ENCODE measurements around the gene POU2F3. TPM values are rescaled to one million over a fixed set of nuclear protein-coding genes. Genes with fewer than 3 reads are reported as not detected.
A peak's percentile ranks its signal among the peaks of the same experiment; 100 is the strongest.

The POU2F3 gene
- total RNA-seq, 3 donors from 2014 or later (not counting 1 experiment from before 2014, with no cell fraction given), result not detected

- Mint-ChIP-seq H3K4me1 (no peaks in the 10 kb centered on the region), H3K27ac (no peak overlapping the region), H3K27me3 (ENCODE audit: low read depth in 2 of 2) (no peaks in the 10 kb centered on the region), H3K36me3 (no peaks in the 10 kb centered on the region), H3K4me3 (no peak overlapping the region), H3K9me3 (no peaks in the 10 kb centered on the region)
- Histone ChIP-seq H3K36me3 (ENCODE audit: control insufficient read depth, insufficient read depth, low read length) (no peaks in the 10 kb centered on the region), H3K9me3 (ENCODE audit: control insufficient read depth, insufficient read depth, low read length) (no peaks in the 10 kb centered on the region), H3K27ac (ENCODE audit: low read length) (no peak overlapping the region), H3K4me1 (ENCODE audit: control insufficient read depth, insufficient read depth, low read length) (no peaks in the 10 kb centered on the region), H3K4me3 (ENCODE audit: low read length) (no peak overlapping the region), H3K27me3 (ENCODE audit: control insufficient read depth, insufficient read depth, low read length) (no peaks in the 10 kb centered on the region)
- no peak for DNase-seq
- peak in 1 of 3 donors; percentile 15 for ATAC-seq
- intact Hi-C loops (cut with micrococcal nuclease), result no loop called here
- TF ChIP-seq, protein P1, sequence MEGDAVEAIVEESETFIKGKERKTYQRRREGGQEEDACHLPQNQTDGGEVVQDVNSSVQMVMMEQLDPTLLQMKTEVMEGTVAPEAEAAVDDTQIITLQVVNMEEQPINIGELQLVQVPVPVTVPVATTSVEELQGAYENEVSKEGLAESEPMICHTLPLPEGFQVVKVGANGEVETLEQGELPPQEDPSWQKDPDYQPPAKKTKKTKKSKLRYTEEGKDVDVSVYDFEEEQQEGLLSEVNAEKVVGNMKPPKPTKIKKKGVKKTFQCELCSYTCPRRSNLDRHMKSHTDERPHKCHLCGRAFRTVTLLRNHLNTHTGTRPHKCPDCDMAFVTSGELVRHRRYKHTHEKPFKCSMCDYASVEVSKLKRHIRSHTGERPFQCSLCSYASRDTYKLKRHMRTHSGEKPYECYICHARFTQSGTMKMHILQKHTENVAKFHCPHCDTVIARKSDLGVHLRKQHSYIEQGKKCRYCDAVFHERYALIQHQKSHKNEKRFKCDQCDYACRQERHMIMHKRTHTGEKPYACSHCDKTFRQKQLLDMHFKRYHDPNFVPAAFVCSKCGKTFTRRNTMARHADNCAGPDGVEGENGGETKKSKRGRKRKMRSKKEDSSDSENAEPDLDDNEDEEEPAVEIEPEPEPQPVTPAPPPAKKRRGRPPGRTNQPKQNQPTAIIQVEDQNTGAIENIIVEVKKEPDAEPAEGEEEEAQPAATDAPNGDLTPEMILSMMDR (IDR thresholded peaks at IDR 0.05), result no peak
- 90% methylated on average over 10 of the region's 10 CpGs for WGBS (ENCODE audit: insufficient coverage)
These were observed 21.3 kb upstream of the POU2F3 start for GRCh38 chr11:120218695-120219033.

GRCh38 chr11:120219232-120219937 is 20.6 kb upstream of the POU2F3 start:
- no peak overlapping the region for H3K27ac Mint-ChIP-seq
- intact Hi-C loops (cut with micrococcal nuclease), result no loop called here
- H3K9me3 ChIP-seq (ENCODE audit: control insufficient read depth, insufficient read depth, low read length), result no peaks in the 10 kb centered on the region
- H3K4me3 Mint-ChIP-seq, result no peak overlapping the region
- no peak overlapping the region for H3K4me3 ChIP-seq (ENCODE audit: low read length)
- no peaks in the 10 kb centered on the region for H3K27me3 Mint-ChIP-seq (ENCODE audit: low read depth in 2 of 2)
- H3K27me3 ChIP-seq (ENCODE audit: control insufficient read depth, insufficient read depth, low read length), result no peaks in the 10 kb centered on the region
- no peaks in the 10 kb centered on the region for H3K9me3 Mint-ChIP-seq
- H3K4me1 ChIP-seq (ENCODE audit: control insufficient read depth, insufficient read depth, low read length), result peaks cover under 1% of the 10 kb centered on the region
- H3K4me1 Mint-ChIP-seq, result peaks cover under 1 to 3% of the 10 kb centered on the region in 2 donors
- WGBS (ENCODE audit: insufficient coverage), result 88% methylated on average over 13 of the region's 13 CpGs
- ATAC-seq (no peak), DNase-seq (no peak)
- H3K36me3 ChIP-seq (ENCODE audit: control insufficient read depth, insufficient read depth, low read length), result no peaks in the 10 kb centered on the region
- TF ChIP-seq, protein P1 (IDR thresholded peaks at IDR 0.05), result no peak
- H3K36me3 Mint-ChIP-seq, result no peaks in the 10 kb centered on the region
- H3K27ac ChIP-seq (ENCODE audit: low read length), result no peak overlapping the region

DNA sequence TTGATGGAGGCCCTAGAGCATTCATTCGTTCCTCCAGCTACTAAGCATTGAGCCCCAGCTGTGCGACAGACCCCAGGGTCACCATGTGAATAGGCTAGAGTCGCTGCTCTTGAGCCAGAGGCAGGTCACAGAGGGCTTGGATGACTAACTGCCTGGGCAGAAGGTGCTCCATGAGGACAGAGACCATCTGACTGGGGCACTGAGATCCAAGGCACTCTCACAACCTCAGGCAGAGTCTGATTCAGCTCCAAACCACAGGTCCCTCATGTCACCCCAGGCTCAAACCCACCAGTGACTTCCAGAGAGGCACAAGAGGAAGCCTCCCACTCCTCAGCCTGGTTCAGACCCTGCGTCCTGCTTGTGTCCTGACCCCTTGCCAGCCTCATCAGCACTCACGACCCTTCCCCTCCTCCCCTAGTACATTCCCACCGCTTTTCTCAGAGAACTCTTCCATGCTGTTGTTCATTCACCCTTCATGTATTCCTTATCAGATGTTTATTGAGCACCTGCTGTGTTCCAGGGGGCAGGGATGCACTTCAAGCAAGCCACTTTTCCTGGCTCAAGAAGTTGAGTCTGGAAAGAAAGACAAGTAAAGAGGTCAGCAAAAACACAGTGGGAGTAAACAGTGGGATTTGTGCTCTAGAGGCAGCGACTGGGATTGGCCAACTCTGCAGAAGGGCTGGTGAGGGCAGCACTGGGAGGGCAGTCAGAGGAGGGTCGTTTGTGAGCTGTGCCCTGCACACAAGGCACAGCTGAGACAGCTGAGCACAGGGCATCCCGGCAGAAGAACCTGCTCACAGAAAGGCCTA is 19.8 kb upstream of the POU2F3 start:
- Mint-ChIP-seq H3K27ac (no peak overlapping the region), H3K9me3 (no peaks in the 10 kb centered on the region), H3K27me3 (ENCODE audit: low read depth in 2 of 2) (no peaks in the 10 kb centered on the region), H3K36me3 (no peaks in the 10 kb centered on the region), H3K4me3 (no peak overlapping the region), H3K4me1 (peaks cover 7 to 9% of the 10 kb centered on the region in 2 donors)
- Histone ChIP-seq H3K36me3 (ENCODE audit: control insufficient read depth, insufficient read depth, low read length) (no peaks in the 10 kb centered on the region), H3K27ac (ENCODE audit: low read length) (no peak overlapping the region), H3K4me3 (ENCODE audit: low read length) (no peak overlapping the region), H3K9me3 (ENCODE audit: control insufficient read depth, insufficient read depth, low read length) (no peaks in the 10 kb centered on the region), H3K4me1 (ENCODE audit: control insufficient read depth, insufficient read depth, low read length) (peaks cover 8% of the 10 kb centered on the region), H3K27me3 (ENCODE audit: control insufficient read depth, insufficient read depth, low read length) (no peaks in the 10 kb centered on the region)
- WGBS (ENCODE audit: insufficient coverage), result 74% methylated on average over 9 of the region's 9 CpGs
- intact Hi-C loops (cut with micrococcal nuclease), result no loop called here
- ATAC-seq (no peak), DNase-seq (no peak)
- TF ChIP-seq, protein P1 (IDR thresholded peaks at IDR 0.05), result no peak

Data from natural killer cell (primary cell).